NCI-H82 (cell line): Measurements from ENCODE around the gene ATAT1.
A peak's percentile ranks its signal among the peaks of the same experiment; 100 is the strongest.
"Not testable (repeated sequence)": the region's sequence is repeated elsewhere in the genome, so short reads cannot be mapped to it uniquely, and the experiment has no call there.

Source experiments
- DNase-seq: peaks from one replicate; lab custom pipeline; 2025; lab: John Stamatoyannopoulos, UW

ATAT1 gene

DNA sequence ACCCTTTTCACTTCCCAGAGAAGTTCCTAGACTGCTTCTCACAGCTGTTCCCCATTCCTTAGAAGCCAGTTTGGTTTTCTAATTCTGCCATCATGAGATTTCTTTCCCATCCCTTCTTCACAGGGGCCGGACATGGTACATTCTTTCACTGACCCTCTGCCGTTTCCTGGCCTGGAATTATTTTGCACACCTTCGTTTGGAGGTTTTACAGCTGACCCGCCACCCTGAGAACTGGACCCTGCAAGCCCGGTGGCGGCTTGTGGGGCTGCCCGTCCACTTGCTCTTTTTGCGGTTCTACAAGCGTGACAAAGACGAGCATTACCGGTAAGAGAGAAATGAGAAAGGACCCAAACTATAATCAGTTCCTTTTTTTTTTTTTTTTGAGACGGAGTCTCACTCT lies 24.5 kb downstream of the ATAT1 start:
- no peak for DNase-seq

DNA sequence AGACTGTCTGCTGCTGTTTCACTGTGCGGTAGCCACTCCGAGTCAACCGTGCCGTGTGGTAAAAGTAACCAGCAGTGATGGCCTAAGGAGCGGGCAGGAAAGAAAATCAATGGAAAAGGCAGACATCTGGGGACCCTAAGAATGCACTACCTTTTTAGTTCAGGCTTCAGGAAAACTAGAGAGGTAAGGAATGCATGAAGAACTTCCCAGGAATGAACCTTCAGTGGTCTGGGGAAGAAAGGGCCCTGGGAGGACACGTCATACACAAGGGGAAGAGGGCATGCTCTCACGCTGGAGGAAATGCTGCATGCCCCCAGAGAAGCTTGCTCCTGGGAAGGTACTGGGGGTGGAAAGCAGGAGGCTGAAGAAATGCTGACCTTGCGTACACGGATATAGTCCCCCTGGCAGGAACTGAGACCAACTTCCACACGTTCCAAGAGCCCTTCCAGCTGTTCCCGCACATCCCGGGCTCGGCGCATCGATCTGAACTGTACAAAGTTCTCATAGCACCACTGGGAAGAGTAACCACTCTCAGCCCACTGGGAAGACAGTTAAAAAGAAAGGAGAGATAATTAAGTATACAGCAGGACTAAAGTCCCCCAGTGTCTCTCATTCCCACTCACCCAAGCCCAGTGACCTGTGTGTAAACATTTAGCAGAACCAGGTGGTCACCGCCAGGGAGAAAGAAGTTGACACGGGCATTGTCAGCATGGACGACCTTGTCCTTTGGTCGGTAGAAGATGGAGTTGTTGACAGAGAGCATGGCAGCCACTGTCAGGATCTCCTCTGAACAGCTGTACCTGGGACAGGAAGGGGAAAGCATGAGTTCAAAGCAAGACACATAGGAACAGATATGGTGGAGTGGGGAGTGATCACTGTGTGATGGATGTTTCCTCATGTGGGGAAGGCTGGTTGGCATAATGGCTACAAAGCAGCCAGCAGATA lies 28.4 kb downstream of the ATAT1 start:
- no peak for DNase-seq

DNA sequence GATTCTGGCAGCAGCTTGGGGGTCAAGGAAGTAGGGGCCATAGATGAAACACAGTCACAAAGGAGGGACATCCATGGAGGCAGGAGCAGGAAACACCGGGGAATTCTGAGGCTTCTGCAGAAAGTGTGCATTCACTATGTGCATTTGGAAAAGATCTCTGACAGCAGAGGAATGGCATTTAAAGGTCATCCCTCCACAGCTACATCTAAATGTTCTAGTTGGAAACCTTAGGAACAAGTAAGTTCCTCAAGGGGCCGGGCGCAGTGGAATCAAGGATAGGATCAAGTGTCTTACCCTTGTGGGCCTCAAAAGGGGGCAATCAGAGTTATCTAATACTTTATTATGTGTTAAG lies 29.0 kb downstream of the ATAT1 start:
- no peak for DNase-seq

DNA sequence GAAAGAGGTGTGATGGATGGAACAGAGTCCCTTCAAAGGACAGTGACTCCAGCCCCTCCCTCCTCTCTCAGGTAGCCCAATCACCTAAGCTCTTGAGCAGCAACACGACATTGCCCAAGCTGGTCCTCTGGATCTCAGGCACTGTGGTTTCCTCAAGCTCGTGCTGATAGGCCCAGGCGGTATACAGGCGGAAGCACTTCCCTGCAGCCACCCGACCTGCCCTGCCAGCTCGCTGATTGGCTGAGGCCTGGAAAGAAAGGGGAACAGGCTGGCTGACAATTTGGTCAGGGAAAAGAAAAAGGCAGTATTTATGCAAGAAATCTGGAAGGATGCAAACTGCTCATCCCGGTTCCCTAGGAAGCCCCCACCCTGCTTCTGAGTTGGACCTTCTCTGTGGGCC lies 29.8 kb downstream of the ATAT1 start:
- no peak for DNase-seq

DNA sequence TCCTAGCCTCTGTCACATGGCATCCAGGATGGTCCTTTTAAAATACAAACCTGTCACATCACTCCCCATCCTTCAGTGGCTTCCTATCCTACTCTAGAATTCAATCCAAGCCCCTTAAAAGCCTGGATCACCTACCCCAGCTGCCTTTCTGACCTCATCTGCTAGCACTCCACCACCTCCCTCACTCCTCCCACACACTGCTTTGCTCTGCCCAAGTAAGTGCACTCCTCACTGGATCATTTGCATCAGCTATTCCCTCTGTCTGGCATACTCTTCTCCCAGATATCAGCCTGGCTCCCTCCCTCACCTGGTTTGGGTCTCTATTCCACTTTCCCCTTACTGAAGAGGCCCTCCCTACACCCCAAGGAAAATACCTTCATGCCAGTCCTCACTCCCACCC lies 30.8 kb downstream of the ATAT1 start:
- no peak for DNase-seq

DNA sequence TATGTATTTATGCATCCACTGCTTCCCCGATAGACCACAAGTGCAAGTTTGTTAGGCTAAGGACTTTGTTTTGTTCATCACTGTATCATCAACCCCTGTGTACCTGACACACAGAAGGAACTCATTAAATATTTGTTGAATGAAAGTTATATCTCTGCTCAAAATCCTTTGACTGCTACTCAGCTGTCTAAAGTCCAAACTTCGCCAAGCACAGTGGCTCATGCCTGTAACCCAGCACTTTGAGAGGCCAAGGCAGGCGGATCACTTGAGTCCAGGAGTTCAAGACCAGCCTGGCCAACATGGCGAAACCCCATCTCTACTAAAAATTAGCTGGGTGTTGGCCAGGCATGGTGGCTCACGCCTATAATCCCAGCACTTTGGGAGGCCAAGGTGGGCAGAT lies 31.2 kb downstream of the ATAT1 start:
- DNase-seq, result not testable (repeated sequence)

DNA sequence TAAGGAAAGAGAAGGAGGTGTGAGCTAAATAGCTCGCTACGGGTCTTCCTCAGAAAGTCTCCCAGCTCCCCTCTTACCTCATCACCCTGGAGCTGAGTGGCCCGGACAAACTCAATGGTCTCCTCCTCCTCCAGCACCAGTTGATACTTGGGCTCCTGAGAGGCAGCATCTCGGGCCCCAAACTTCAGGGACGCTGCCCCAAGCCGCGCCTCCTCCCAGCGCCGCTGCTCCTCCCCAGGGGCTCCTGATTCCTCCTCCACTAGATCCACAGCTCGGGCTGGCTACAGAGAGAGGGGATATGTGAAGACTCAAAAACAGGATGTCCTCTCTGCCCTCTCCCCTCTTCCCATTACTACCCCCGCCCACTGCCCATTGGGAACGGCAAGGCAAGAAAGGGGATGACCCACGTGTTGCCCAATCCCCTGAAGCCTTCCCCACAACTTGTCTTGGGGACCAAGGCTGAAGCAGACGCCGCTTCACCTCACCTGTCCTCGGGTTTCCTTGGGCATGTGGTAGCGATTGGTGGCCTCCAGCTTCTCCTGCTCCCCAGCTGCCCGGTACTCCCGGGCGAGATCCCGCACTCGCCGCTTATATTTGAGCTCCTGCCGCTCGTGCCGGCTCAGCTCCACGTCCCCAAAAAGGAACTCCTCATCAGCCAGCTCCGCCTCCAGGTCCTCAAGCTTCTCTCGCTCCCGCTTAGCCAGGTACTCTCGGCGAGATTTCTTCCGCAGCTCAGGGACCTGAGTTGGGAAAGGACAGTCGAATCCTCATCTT lies 38.5 kb downstream of the ATAT1 start:
- DNase-seq, result no peak

DNA sequence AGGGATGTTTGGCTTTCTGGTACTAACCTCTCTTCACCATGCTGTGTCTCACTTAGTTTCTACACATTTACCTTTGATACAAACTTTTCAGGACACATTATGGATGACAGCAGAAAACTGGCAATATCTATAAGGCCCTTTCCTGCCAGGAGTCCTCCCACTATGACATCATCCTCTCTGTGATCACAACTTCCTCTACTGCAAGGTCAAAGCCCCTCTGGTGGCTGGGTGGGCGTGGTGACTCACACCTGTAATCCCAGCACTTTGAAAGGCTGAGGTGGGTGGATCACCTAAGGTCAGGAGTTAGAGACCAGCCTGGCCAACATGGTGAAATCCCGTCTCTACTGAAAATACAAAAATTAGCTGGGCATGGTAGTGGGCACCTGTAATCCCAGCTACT lies 39.6 kb downstream of the ATAT1 start:
- not testable (repeated sequence) for DNase-seq

DNA sequence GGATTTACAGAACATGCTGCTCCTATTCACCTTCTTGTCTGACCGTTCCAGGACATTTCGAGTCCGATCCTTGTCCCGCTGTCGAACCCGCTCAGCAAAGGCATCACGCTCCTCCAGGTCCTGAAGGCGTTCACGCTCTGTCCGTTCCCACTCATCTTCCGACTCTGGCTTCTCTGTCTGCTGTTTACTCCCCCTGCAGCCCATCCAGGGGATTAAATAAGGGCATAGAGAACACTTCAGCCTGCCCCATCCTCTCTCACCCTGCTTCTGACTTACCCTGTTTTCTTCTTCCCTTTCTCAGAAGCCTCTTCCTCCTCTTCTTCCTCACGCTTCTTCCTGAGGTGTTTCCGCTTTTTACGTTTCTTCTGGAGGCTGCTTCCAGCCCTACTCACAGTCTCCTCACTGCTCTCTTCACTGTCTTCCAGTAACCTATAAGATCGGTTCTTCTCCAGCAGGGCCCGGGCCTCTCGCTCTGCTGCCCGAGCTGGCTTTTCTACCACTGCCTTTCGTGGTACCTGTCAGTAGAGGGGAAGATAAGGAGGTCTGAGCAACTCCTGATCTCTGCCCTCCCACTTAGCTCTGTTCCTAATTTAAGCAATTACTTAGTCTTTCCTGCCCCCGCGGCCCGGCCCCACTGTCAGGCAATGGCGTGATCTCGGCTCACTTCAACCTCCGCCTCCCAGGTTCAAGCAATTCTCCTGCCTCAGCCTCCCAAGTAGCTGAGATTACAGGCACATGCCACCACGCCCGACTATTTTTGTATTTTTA lies 44.3 kb downstream of the ATAT1 start:
- peak; percentile 33 for DNase-seq

DNA sequence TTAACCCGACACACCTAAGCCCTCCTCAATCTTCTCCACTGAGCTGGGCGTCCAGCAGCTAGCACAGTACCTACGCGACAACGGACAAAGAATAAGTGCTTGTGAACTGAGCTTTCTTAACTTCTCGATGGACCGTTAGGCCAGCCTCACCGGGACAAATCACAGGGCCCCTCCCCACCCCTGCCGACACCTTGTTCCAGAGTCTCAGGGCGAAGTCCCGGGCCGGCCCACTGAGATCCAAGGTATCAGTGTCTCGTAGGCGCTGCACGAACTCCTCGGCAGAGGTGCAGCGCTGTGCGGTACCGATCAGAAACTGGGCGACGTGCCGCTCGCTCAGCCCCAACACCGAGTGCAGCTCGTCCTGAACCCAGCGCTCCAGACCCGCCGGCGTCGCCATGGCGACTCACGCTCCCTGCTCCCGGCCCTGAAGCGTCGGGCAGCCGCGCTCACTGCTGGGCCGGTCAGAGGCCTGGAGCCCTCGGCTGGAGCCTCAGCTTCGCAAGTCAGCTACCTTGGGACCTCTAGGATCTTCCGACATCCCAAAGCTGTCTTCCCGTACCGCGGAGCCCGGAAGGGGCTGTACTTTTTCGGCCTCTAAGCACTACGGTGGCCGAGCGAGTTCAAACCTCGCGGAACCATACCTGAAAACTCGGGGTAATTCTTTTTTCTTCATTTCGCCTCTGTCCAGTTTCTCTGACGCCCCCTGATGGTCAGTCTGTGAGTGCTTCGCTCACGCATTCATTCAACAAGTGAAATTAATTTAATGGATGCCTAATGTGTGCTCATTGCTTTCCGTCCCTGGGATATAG lies 46.0 kb downstream of the ATAT1 start, which contains the start of gene DHX16:
DHX16 (minus strand) TSS at position 562 of the 809 bp plus-strand sequence; CDS start at position 397, 165 bp downstream.
- peak; percentile 98 for DNase-seq

DNA sequence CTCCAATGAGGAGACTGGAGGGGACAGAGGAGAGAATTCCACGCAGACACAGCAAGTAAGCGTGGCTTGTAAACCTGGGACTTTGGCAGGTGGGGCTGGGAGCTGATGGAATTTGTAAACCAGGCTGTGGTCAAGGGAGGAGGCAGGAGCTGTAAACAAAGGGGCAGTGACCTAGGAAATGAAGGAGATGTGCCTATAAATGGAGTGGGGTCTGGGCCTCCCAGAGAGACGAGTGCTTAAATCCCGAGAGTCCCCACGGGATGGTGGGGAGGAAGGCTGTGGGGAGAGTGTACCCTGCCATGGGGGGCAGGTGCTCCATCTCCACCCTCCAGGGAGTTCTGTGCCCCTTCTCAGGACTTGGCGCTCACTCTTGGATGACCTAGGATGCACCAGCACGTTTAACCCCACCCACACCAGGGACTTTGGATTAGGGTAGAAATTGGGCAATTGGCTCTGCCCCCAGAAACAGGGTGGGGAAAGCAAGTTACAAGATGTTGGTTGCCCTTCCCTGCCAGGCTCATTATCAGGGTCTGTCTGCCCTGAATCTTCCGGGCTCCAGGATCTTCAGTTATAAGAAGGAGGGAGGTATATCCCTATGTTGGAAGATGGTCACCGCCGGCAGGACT lies 50.1 kb downstream of the ATAT1 start:
- no peak for DNase-seq

DNA sequence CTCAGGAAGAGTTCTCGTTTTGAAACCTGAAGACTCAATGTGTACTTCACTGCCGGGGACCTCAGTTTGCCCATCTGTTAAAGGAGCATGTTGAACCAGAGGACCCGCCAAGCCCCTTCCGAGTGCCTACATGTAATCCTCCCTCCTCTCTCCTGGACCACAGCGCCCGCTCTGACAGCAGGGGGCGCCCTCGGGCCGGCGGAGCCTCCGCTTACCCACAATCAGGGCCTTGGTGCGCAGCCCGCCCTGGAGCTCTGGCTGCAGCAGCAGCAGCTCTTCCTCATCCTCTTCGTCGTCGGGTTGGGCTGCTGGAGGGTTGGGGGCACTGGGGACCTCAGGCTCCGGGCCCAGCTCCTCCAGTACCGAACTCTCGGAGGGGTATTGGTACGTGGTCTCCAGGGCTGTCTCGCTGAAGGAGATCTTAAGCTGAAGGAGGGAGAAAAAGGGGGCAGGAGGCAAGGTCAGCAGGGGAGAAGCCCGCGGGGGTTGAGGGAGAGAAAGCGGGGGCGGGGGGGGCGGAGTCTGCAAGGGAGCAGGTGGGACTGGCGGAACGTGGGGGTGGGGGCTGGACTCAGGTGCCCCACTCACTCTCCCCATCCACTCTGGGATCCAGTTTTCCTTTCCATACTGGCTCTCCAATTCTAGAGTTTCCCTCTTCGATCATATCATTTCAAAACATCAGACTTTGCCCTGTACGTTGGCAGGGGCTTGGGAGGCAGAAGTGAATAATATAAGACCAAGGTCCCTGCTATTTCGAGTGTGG lies 52.5 kb downstream of the ATAT1 start:
- DNase-seq, result peak; percentile 92

DNA sequence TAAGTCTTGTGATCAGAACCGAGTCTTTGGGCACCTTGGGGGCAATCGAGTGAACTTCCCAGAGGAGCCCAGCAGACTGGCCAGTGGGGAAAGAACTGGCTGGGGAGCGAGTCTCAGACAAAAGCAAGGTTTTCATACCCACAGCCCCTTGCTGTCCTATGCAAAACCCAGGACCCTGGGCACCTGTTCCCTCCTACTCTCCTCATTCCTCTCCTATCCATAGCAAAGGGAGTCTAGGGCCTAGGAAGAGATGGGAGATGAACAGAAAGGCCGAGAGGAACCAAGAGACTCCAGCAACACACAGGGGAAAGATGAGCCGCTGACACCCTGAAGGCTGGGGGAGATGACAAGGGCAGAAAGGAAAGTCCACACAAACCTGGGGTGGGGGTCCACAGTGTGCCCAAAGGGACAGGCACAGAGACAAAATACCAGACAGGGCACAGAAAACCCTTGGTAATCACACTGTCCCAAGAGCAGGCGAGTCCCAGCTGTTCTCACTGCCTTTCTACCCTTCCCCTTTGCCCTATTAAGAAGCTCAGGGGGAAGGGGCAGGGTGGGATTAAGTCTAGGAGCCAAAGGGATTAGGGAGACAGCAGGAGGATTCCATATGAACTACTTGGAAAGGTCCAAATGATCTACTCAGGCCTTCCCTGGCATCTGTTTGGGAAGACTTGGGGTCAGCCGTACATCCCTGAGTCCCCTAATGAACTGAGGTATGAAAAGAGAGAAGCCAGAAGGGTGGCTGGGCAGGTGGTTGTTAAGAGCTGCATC lies 53.3 kb downstream of the ATAT1 start:
- DNase-seq, result peak; percentile 99

DNA sequence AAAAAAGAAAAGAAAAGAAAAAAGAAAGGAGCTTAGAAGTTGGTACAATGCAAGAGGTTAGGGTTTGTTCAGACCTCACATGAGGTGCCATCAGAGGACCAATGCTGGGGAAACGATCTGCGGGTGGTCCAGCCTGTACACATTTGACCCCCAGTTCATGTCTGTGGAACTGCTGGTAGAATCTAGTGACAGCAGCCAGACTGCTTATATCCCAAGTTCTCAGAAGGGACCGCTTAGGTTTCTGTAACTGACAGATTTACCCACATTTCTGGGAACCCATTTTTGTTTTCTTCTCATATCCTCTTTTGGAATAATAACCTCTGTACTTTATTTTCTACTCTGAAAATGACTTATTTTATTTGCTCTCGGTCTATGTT lies 55.1 kb downstream of the ATAT1 start:
- DNase-seq, result no peak

DNA sequence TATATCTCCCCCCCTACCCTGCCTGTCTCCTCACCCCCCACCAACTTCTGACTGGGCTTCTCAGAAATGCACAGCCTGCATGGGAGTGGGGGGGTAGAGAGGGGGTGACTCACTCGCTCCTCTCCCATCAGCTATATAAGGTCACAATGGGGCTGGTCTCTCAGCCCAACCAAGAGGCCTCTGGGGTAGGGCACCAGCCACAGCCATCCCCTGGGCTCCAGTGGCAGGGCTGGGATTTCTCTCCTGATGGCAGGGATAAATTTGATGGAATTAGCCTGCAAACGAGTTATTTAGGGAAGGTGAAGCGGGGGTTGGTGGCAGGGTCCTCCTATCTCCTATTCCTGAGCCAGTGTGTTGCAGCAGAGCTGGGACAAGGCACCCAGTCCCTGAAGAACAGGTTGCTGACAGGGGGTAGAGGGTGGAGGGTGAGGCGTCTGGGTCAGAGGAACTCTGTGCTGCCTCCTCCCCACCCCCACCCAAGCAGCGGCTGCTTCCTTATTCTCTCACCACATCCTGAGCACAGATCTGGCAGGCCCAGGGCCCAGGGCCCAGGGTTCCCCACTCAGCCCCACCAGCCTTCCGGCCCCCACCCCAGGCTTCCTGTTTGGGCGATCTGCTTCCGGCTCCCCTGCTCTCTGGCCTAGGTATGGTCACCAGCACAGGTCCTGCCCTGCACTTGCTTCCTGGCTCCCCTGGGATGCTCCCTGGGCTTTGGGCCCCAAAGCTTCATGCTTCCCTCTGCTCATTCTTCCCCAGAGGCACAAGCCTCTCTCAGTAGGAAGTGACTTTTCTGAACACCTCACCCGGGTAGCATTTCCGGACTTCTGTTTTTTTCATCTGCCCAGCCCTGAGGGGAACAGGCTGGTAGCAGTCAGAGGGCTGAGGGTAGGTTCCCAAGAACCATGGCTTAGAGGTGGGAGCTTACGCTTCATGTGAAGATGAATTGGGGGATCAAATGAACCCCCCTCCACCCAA lies 55.8 kb downstream of the ATAT1 start:
- DNase-seq, result peak; percentile 81

DNA sequence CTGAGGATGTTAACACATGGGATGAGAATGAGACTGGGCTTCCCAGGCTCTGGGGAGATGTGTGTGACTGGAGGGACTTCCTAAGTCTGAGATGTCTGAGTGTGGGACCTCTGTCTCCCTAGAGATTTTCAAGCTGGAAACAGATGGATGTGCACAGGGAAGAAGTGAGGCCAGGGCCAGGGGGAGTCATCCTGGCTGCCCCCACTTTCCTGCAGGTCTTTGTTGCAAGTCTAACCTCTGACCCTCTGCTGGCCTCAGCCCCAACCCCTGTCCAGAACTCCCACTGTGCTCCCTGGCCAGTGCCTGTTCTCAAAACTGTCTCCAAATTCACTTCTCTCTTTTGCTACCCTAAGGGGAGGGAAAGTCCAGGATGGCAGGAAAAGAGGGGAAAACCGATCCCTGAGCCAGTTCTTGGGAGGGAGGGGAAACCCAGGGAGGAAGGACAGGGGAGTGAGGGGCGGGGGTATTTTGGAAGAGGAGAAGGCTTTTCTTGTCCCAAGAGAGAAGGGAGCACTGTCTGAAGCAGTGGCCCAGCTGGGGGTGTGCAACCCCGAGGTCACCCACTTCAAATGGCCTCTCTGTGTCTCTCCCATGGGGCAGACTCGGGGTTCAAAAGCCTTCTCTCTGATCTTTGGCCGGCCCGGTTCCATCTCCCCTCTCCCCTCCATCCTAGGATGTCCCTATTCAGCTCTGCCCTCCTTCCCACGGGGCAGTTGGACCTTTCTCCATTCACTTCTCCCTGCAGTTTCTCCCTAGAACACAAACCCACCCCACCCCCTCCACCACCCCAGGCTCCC lies 56.7 kb downstream of the ATAT1 start:
- no peak for DNase-seq

DNA sequence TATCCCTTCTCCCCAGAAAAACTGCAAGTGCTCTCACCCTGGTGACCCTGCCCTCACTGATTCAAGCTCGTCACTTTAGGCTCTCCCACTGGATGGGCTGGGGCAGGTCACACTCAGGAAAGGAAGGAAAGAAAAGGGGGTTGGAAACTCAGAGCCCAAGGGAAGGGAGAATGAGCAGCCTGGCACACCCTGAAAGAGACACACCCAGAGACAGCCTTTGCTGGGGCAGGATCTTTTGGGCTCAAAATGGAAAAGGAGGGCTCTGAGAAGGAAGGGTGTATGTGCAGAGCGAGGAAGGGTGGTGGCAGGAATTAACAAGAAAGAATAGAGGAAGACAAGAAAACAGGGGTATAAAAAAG lies 57.3 kb downstream of the ATAT1 start:
- DNase-seq, result no peak
